HepG2 (cell line): Measurements from ENCODE around the gene ARHGAP12. TPM values are rescaled to one million over a fixed set of nuclear protein-coding genes. Genes with fewer than 3 reads are reported as not detected.

Experiments used
- ERF ChIP-seq: IDR thresholded peaks from 2 replicates; pipeline ENCODE4 v1.6.1; 2018; ENCODE audit warnings: missing biosample characterization, missing genetic modification reagents
- JUNB ChIP-seq: sonication (generic); formaldehyde crosslinking; IDR thresholded peaks from 2 replicates; pipeline ENCODE4 v1.8.0; 2022; ENCODE audit warnings: missing genetic modification reagents, mild to moderate bottlenecking, borderline replicate concordance
- KDM2A ChIP-seq: sonication (generic); formaldehyde crosslinking; IDR thresholded peaks from 2 replicates; pipeline ENCODE4 v1.4.0; 2020; ENCODE audit warnings: low read depth, missing genetic modification reagents, borderline replicate concordance
- NRL ChIP-seq: sonication (generic); formaldehyde crosslinking; IDR thresholded peaks from 2 replicates; pipeline ENCODE4 v1.5.0; 2020; ENCODE audit warnings: missing genetic modification reagents, mild to moderate bottlenecking, moderate library complexity, borderline replicate concordance
- RARG ChIP-seq: sonication (generic); formaldehyde crosslinking; IDR thresholded peaks from 2 replicates; pipeline ENCODE4 v1.4.0; 2020; ENCODE audit warnings: low read depth, mild to moderate bottlenecking, missing genetic modification reagents
- RFX3 ChIP-seq: IDR thresholded peaks from 2 replicates; pipeline ENCODE4 v1.6.1; 2016; ENCODE audit warnings: missing biosample characterization, missing genetic modification reagents
- RFX5 ChIP-seq: IDR thresholded peaks from 2 replicates; pipeline ENCODE4 v1.6.1; 2011; ENCODE audit warnings: low read depth, low read length, improper control_type of control experiment
- SP140L ChIP-seq: sonication (generic); formaldehyde crosslinking; IDR thresholded peaks from 2 replicates; pipeline ENCODE4 v1.4.0; 2020; ENCODE audit warnings: missing genetic modification reagents, borderline replicate concordance
- STAT6 ChIP-seq: sonication (generic); formaldehyde crosslinking; IDR thresholded peaks from 2 replicates; pipeline ENCODE4 v1.4.0; 2020; ENCODE audit warnings: missing genetic modification reagents, mild to moderate bottlenecking, borderline replicate concordance
- TBX3 ChIP-seq: fragments of 450-650 bp; IDR thresholded peaks from 2 replicates; pipeline ENCODE4 v1.6.1; 2017; ENCODE audit warnings: antibody characterized with exemption, mild to moderate bottlenecking, inconsistent platforms, borderline replicate concordance
- TP53 ChIP-seq: sonication (generic); formaldehyde crosslinking; conservative IDR thresholded peaks from 2 replicates; pipeline ENCODE4 v1.4.0; 2020; ENCODE audit warnings: missing genetic modification reagents
- UBTF ChIP-seq: sonication (generic); formaldehyde crosslinking; IDR thresholded peaks from 2 replicates; pipeline ENCODE4 v1.4.0; 2020; ENCODE audit warnings: mild to moderate bottlenecking, missing genetic modification reagents
- ZFY ChIP-seq: sonication (generic); formaldehyde crosslinking; IDR thresholded peaks from 2 replicates; pipeline ENCODE4 v1.4.0; 2020; ENCODE audit warnings: missing genetic modification reagents
- ZNF225 ChIP-seq: sonication (generic); formaldehyde crosslinking; IDR thresholded peaks from 2 replicates; pipeline ENCODE4 v1.4.0; 2020; ENCODE audit warnings: mild to moderate bottlenecking, missing genetic modification reagents
- ZNF275 ChIP-seq: sonication (generic); formaldehyde crosslinking; IDR thresholded peaks from 2 replicates; pipeline ENCODE4 v1.8.0; 2022; ENCODE audit warnings: missing genetic modification reagents, mild to moderate bottlenecking, inconsistent platforms, borderline replicate concordance
- ZNF280B ChIP-seq: sonication (generic); formaldehyde crosslinking; IDR thresholded peaks from 2 replicates; pipeline ENCODE4 v1.5.0; 2020; ENCODE audit warnings: missing genetic modification reagents, mild to moderate bottlenecking, borderline replicate concordance
- ZNF3 ChIP-seq: IDR thresholded peaks from 2 replicates; pipeline ENCODE4 v1.7.0; 2017; ENCODE audit warnings: inconsistent platforms
- ZNF333 ChIP-seq: sonication (generic); formaldehyde crosslinking; IDR thresholded peaks from 2 replicates; pipeline ENCODE4 v1.4.0; 2020; ENCODE audit warnings: mild to moderate bottlenecking, missing genetic modification reagents, borderline replicate concordance
- ZNF383 ChIP-seq: sonication (generic); formaldehyde crosslinking; IDR thresholded peaks from 2 replicates; pipeline ENCODE4 v1.4.0; 2020; ENCODE audit warnings: missing genetic modification reagents, mild to moderate bottlenecking, borderline replicate concordance
- ZNF441 ChIP-seq: sonication (generic); formaldehyde crosslinking; IDR thresholded peaks from 2 replicates; pipeline ENCODE4 v1.7.0; 2021; ENCODE audit warnings: missing genetic modification reagents, borderline replicate concordance
- ZNF558 ChIP-seq: sonication (generic); formaldehyde crosslinking; IDR thresholded peaks from 2 replicates; pipeline ENCODE4 v1.9.0; 2022; ENCODE audit warnings: mild to moderate bottlenecking, missing genetic modification reagents, borderline replicate concordance
- ZNF564 ChIP-seq: sonication (generic); formaldehyde crosslinking; IDR thresholded peaks from 2 replicates; pipeline ENCODE4 v1.8.1; 2023; ENCODE audit warnings: mild to moderate bottlenecking, missing genetic modification reagents
- ZNF83 ChIP-seq: sonication (generic); formaldehyde crosslinking; IDR thresholded peaks from 2 replicates; pipeline ENCODE4 v1.4.0; 2020; ENCODE audit warnings: missing genetic modification reagents, mild to moderate bottlenecking, borderline replicate concordance
- polyA plus RNA-seq, 8 experiments: library from polyadenylated mRNA; depleted of rRNA in 3 of 8; stranded (reverse) in 7 of 8; unstranded in 1 of 8; fragments of >200 nt; fragmentation: Illumina TruSeq in 4 of 8; extraction: Trizol in 4 of 8; gene quantifications; 2 replicates each; pipeline versions ENCODE4 v1.2.1 to v1.2.3, GENCODE V29; 2011 to 2016; ENCODE audit warnings: low read depth in 4 of 8, missing spikeins in 1 of 8, mixed read lengths in 1 of 8; ENCODE audit not compliant: insufficient read depth in 1 of 8
- total RNA-seq, 5 experiments: library from RNA; depleted of rRNA; stranded (reverse); fragments of >200 nt; fragmentation: Illumina TruSeq; extraction: Trizol; gene quantifications; 2 replicates each; pipeline ENCODE4 v1.2.3, GENCODE V29; 2016; ENCODE audit warnings: low read depth in 1 of 5

ARHGAP12 gene
- total and polyA plus RNA-seq, 2 of the 13 experiments (the other 11 are each of a cell fraction or from before 2014, with no cell fraction given) = 25.0 to 54.6 TPM

- TF ChIP-seq ZNF564 (CRISPR knock-in tag) (no peak), JUNB (no peak), ZNF83 (no peak), ZNF225 (CRISPR knock-in tag) (no peak), RFX5 (no peak), ZNF441 (CRISPR knock-in tag) (no peak), TP53 (no peak), ERF (CRISPR knock-in tag) (0 out of 2 replicates have a peak, but pooled peaks have one; percentile 3), ZNF333 (no peak), ZFY (peak; percentile 3; the same call in 1 of the 2 replicates), NRL (CRISPR knock-in tag) (no peak), KDM2A (no peak), ZNF3 (CRISPR knock-in tag) (no peak), STAT6 (no peak), ZNF280B (no peak), RFX3 (CRISPR knock-in tag) (no peak), RARG (CRISPR knock-in tag) (peak; percentile 69; the same call in 1 of the 2 replicates), SP140L (CRISPR knock-in tag) (no peak), ZNF275 (CRISPR knock-in tag) (no peak), ZNF383 (no peak), ZNF558 (CRISPR knock-in tag) (0 out of 2 replicates have a peak, but pooled peaks have one; percentile 43), TBX3 (no peak), UBTF (CRISPR knock-in tag) (no peak; the same call in 1 of the 2 replicates)
These were observed 615 bp downstream of the ARHGAP12 start (continued) for GRCh38 chr10:31927884-31928548.
